Naive thymus-derived CD8-positive, alpha-beta T cell (primary cell): ENCODE results near the gene NRAS. TPM values are rescaled to one million over a fixed set of nuclear protein-coding genes. Genes with fewer than 3 reads are reported as not detected.

ENCODE experiments used
- ATAC-seq, 2 donors: fragments of 150-1000 bp; cut with Tn5 transposase in 1 of 2; sonication (Bioruptor Pico), chemical (Tn5 transposase) in 1 of 2; 1 replicate in 1 of 2; 2 replicates in 1 of 2; pipeline ENCODE4 v1.10.0; 2021; ENCODE audit warnings: mild to moderate bottlenecking in 2 of 2, moderate library complexity in 2 of 2
- POLR2A ChIA-PET: fragments of 350-600 bp; sonication (Branson Sonifier 250); formaldehyde crosslinking; loops from one replicate; lab custom pipeline; 2021; ENCODE audit warnings: antibody characterized with exemption; lab: Charles Lee
- DNase-seq, 10 donors: peaks; one replicate each; pipeline versions ENCODE4 v3.0.0 to v3.0.0-alpha.2; 2020 to 2022
- H3K27ac Mint-ChIP-seq, 10 donors: one replicate each; pipeline ENCODE4 v1.8.0; 2020 to 2022; ENCODE audit warnings: mild to moderate bottlenecking in 10 of 10, mixed read lengths in 10 of 10, moderate library complexity in 4 of 10, inconsistent platforms in 1 of 10
- H3K27me3 Mint-ChIP-seq, 5 donors: one replicate each; pipeline ENCODE4 v1.8.0; 2021 to 2022; ENCODE audit warnings: mixed read lengths in 5 of 5
- H3K36me3 Mint-ChIP-seq, 3 donors: one replicate each; pipeline ENCODE4 v1.8.0; 2020 to 2022; ENCODE audit warnings: mixed read lengths in 3 of 3, mild to moderate bottlenecking in 2 of 3, inconsistent platforms in 1 of 3
- H3K4me1 Mint-ChIP-seq, 4 donors: one replicate each; pipeline ENCODE4 v1.8.0; 2021 to 2022; ENCODE audit warnings: mixed read lengths in 4 of 4
- H3K4me3 Mint-ChIP-seq, 10 donors: one replicate each; pipeline ENCODE4 v1.8.0; 2020 to 2022; ENCODE audit warnings: mild to moderate bottlenecking in 10 of 10, mixed read lengths in 10 of 10, moderate library complexity in 6 of 10, inconsistent platforms in 1 of 10
- H3K9me3 Mint-ChIP-seq, 9 donors: one replicate each; pipeline ENCODE4 v1.8.0; 2020 to 2022; ENCODE audit warnings: mixed read lengths in 9 of 9, mild to moderate bottlenecking in 3 of 9, inconsistent platforms in 1 of 9, moderate library complexity in 1 of 9
- polyA plus RNA-seq, 3 donors: library from polyadenylated mRNA; unstranded; fragments of 300-500 nt; fragmentation: Illumina TruSeq; gene quantifications; one replicate each; pipeline ENCODE4 v1.2.3, GENCODE V29; 2021
- total RNA-seq, 8 experiments: library from RNA in 2 of 8; stranded (reverse) in 2 of 8; gene quantifications; one replicate each; pipeline ENCODE4 v1.2.3 and lab custom pipeline; 2021 to 2026

Gene NRAS
- total and polyA plus RNA-seq, 5 experiments from 2014 or later: 25.5 to 33.3 (median 28.2) TPM

- Mint-ChIP-seq H3K4me1 (no peaks in the 10 kb centered on the region), H3K4me3 (no peak overlapping the region), H3K27ac (peak overlapping the region in 1 of 10 donors; percentile 8), H3K9me3 (no peaks in the 10 kb centered on the region), H3K27me3 (peaks cover 0 to 10% (median 4%) of the 10 kb centered on the region in 5 donors), H3K36me3 (no peaks in the 10 kb centered on the region)
- no peak for ATAC-seq
- POLR2A ChIA-PET: no interaction called here
- DNase-seq: no peak
Measured at GRCh38 chr1:114696810-114697209, 19.8 kb downstream of the NRAS start.

GRCh38 chr1:114695430-114696058 is 21.0 kb downstream of the NRAS start, which contains the start of gene AMPD1:
AMPD1 (minus strand) TSS chr1:114695546; CDS start chr1:114695471, 75 bp downstream.
- Mint-ChIP-seq H3K36me3 (peaks cover 0 to 2% (median 0%) of the 10 kb centered on the region in 3 donors), H3K27me3 (peaks cover 0 to 12% (median 5%) of the 10 kb centered on the region in 5 donors), H3K4me1 (no peaks in the 10 kb centered on the region), H3K9me3 (no peaks in the 10 kb centered on the region), H3K4me3 (no peak within 1 kb of the TSS), H3K27ac (no peak within 1 kb of the TSS)
- POLR2A ChIA-PET: no interaction called here
- ATAC-seq: no peak
- DNase-seq: no peak

- DNase-seq (no peak), ATAC-seq (no peak)
- Mint-ChIP-seq H3K27me3 (peaks cover 0 to 16% (median 7%) of the 10 kb centered on the region in 5 donors), H3K9me3 (no peaks in the 10 kb centered on the region), H3K36me3 (peaks cover 0 to 2% (median 0%) of the 10 kb centered on the region in 3 donors), H3K27ac (no peak overlapping the region), H3K4me3 (no peak overlapping the region), H3K4me1 (no peaks in the 10 kb centered on the region)
- POLR2A ChIA-PET: no interaction called here
Measured at GRCh38 chr1:114694540-114695310, 21.8 kb downstream of the NRAS start.

- Mint-ChIP-seq H3K9me3 (no peaks in the 10 kb centered on the region), H3K27ac (no peak overlapping the region), H3K36me3 (peaks cover 0 to 2% (median 0%) of the 10 kb centered on the region in 3 donors), H3K27me3 (peaks cover 6 to 25% (median 15%) of the 10 kb centered on the region in 5 donors), H3K4me3 (no peak overlapping the region), H3K4me1 (no peaks in the 10 kb centered on the region)
- POLR2A ChIA-PET: no interaction called here
- ATAC-seq (no peak), DNase-seq (no peak)
Measured at GRCh38 chr1:114692947-114693346, 23.6 kb downstream of the NRAS start.

GRCh38 chr1:114691061-114691460 is 25.5 kb downstream of the NRAS start:
- ATAC-seq (no peak), DNase-seq (no peak)
- Mint-ChIP-seq H3K4me3 (no peak overlapping the region), H3K27ac (no peak overlapping the region), H3K9me3 (no peaks in the 10 kb centered on the region), H3K4me1 (no peaks in the 10 kb centered on the region), H3K36me3 (peaks cover 0 to 2% (median 0%) of the 10 kb centered on the region in 3 donors), H3K27me3 (peaks cover 16 to 35% (median 28%) of the 10 kb centered on the region in 5 donors)
- POLR2A ChIA-PET: no interaction called here

GRCh38 chr1:114690148-114690547 is 26.4 kb downstream of the NRAS start:
- no peak for DNase-seq
- Mint-ChIP-seq H3K36me3 (peaks cover 0 to 2% (median 0%) of the 10 kb centered on the region in 3 donors), H3K9me3 (no peaks in the 10 kb centered on the region), H3K4me3 (no peak overlapping the region), H3K27me3 (peaks cover 18 to 39% (median 29%) of the 10 kb centered on the region in 5 donors), H3K4me1 (no peaks in the 10 kb centered on the region), H3K27ac (no peak overlapping the region)
- ATAC-seq: no peak
- POLR2A ChIA-PET: no interaction called here

- no peak overlapping the region for H3K4me3 Mint-ChIP-seq
- POLR2A ChIA-PET: no interaction called here
- H3K4me1 Mint-ChIP-seq: no peaks in the 10 kb centered on the region
- H3K27me3 Mint-ChIP-seq: peaks cover 18 to 51% (median 33%) of the 10 kb centered on the region in 5 donors
- DNase-seq: no peak
- peaks cover 0 to 2% (median 0%) of the 10 kb centered on the region in 3 donors for H3K36me3 Mint-ChIP-seq
- no peaks in the 10 kb centered on the region for H3K9me3 Mint-ChIP-seq
- H3K27ac Mint-ChIP-seq: no peak overlapping the region
- ATAC-seq: no peak
Measured at GRCh38 chr1:114688526-114688925, 28.0 kb downstream of the NRAS start.

- DNase-seq: no peak
- ATAC-seq: no peak
- H3K27me3 Mint-ChIP-seq: peaks cover 18 to 69% (median 38%) of the 10 kb centered on the region in 5 donors
- H3K9me3 Mint-ChIP-seq: no peaks in the 10 kb centered on the region
- POLR2A ChIA-PET: no interaction called here
- H3K4me3 Mint-ChIP-seq: no peak overlapping the region
- no peaks in the 10 kb centered on the region for H3K36me3 Mint-ChIP-seq
- no peaks in the 10 kb centered on the region for H3K4me1 Mint-ChIP-seq
- H3K27ac Mint-ChIP-seq: no peak overlapping the region
Measured at GRCh38 chr1:114685851-114686250, 30.7 kb downstream of the NRAS start.

- Mint-ChIP-seq H3K36me3 (no peaks in the 10 kb centered on the region), H3K4me3 (no peak overlapping the region), H3K27me3 (peaks cover 7 to 65% (median 23%) of the 10 kb centered on the region in 5 donors), H3K27ac (no peak overlapping the region), H3K4me1 (no peaks in the 10 kb centered on the region), H3K9me3 (no peaks in the 10 kb centered on the region)
- POLR2A ChIA-PET: no interaction called here
- no peak for DNase-seq
- ATAC-seq: no peak
Measured at GRCh38 chr1:114677691-114678090, 38.9 kb downstream of the NRAS start.

GRCh38 chr1:114676115-114676514 is 40.5 kb downstream of the NRAS start:
- ATAC-seq (no peak), DNase-seq (no peak)
- H3K9me3 Mint-ChIP-seq: no peaks in the 10 kb centered on the region
- H3K27me3 Mint-ChIP-seq: peaks cover 9 to 55% (median 21%) of the 10 kb centered on the region in 5 donors
- no peak overlapping the region for H3K4me3 Mint-ChIP-seq
- H3K4me1 Mint-ChIP-seq: no peaks in the 10 kb centered on the region
- H3K27ac Mint-ChIP-seq: no peak overlapping the region
- POLR2A ChIA-PET: no interaction called here
- no peaks in the 10 kb centered on the region for H3K36me3 Mint-ChIP-seq

GRCh38 chr1:114671939-114672275 is 44.7 kb downstream of the NRAS start:
- POLR2A ChIA-PET: interaction anchor here (1.0 kb wide), 1 partner anchor 162 kb away, joined by 3 read pairs; no protein-coding TSS in a partner anchor
- Mint-ChIP-seq H3K9me3 (no peaks in the 10 kb centered on the region), H3K36me3 (no peaks in the 10 kb centered on the region), H3K4me3 (no peak overlapping the region), H3K4me1 (peaks cover 2 to 15% (median 10%) of the 10 kb centered on the region in 4 donors), H3K27me3 (peaks cover 4 to 35% (median 11%) of the 10 kb centered on the region in 5 donors), H3K27ac (no peak overlapping the region)
- DNase-seq: no peak
- ATAC-seq: no peak

- POLR2A ChIA-PET: interaction anchor here (0.9 kb wide), 1 partner anchor 44 kb away, joined by 4 read pairs; no protein-coding TSS in a partner anchor
- H3K9me3 Mint-ChIP-seq: no peaks in the 10 kb centered on the region
- H3K4me1 Mint-ChIP-seq: peaks cover 2 to 15% (median 10%) of the 10 kb centered on the region in 4 donors
- ATAC-seq (no peak), DNase-seq (peak in 3 of 10 donors; percentile 15 to 27 (median 16))
- H3K4me3 Mint-ChIP-seq: peak overlapping the region in 7 of 10 donors; percentile 30 to 99 (median 73)
- no peaks in the 10 kb centered on the region for H3K36me3 Mint-ChIP-seq
- peaks cover 2 to 35% (median 8%) of the 10 kb centered on the region in 5 donors for H3K27me3 Mint-ChIP-seq
- H3K27ac Mint-ChIP-seq: peak overlapping the region in 1 of 10 donors; percentile 41
Measured at GRCh38 chr1:114671011-114671938, 45.3 kb downstream of the NRAS start.
